Karpas-422 (cell line): Measurements from ENCODE around the gene TREML4. TPM values are rescaled to one million over a fixed set of nuclear protein-coding genes. Genes with fewer than 3 reads are reported as not detected.
"Not testable (repeated sequence)": the region's sequence is repeated elsewhere in the genome, so short reads cannot be mapped to it uniquely, and the experiment has no call there.

ENCODE experiments used
- DNase-seq: peaks from one replicate; pipeline ENCODE4 v3.0.0-alpha.2; 2015
- H2AFZ ChIP-seq: fragments of 200-600 bp; sonication (generic); 2 replicates; pipeline ENCODE4 v1.6.1; 2014; ENCODE audit warnings: antibody characterized with exemption, low read length, mixed read lengths
- H3K27ac ChIP-seq: fragments of 200-600 bp; sonication (generic); 2 replicates; pipeline ENCODE4 v1.5.1; 2014; ENCODE audit warnings: mild to moderate bottlenecking, low read length, moderate library complexity
- H3K27me3 ChIP-seq: fragments of 200-600 bp; sonication (generic); 2 replicates; pipeline ENCODE4 v1.6.1; 2014; ENCODE audit warnings: low read length, mixed read lengths
- H3K36me3 ChIP-seq: fragments of 200-600 bp; sonication (generic); 2 replicates; pipeline ENCODE4 v1.6.1; 2014; ENCODE audit warnings: low read length, mixed read lengths; ENCODE audit not compliant: insufficient read depth
- H3K4me1 ChIP-seq: fragments of 200-600 bp; sonication (generic); 2 replicates; pipeline ENCODE4 v1.6.1; 2014; ENCODE audit warnings: mild to moderate bottlenecking, low read length, mixed read lengths
- H3K4me2 ChIP-seq: fragments of 200-600 bp; sonication (generic); 2 replicates; pipeline ENCODE4 v1.6.1; 2014; ENCODE audit warnings: low read length, low read depth, mild to moderate bottlenecking; ENCODE audit not compliant: poor library complexity, severe bottlenecking
- H3K4me3 ChIP-seq: fragments of 200-600 bp; sonication (generic); 2 replicates; pipeline ENCODE4 v1.5.1; 2014; ENCODE audit warnings: mild to moderate bottlenecking, antibody characterized with exemption, low read length, mixed read lengths
- H3K79me2 ChIP-seq: fragments of 200-600 bp; sonication (generic); 2 replicates; pipeline ENCODE4 v1.6.1; 2014; ENCODE audit warnings: mild to moderate bottlenecking, low read length, mixed read lengths
- H3K9ac ChIP-seq: fragments of 200-600 bp; sonication (generic); 2 replicates; pipeline ENCODE4 v1.6.0; 2014; ENCODE audit warnings: low read length
- H3K9me2 ChIP-seq: fragments of 200-600 bp; sonication (generic), shearing (Covaris generic); replicated peaks from 2 replicates; pipeline ENCODE4 v1.6.0; 2014; ENCODE audit warnings: mild to moderate bottlenecking, low read length, moderate library complexity; ENCODE audit not compliant: insufficient read depth
- H3K9me3 ChIP-seq: fragments of 300-700, 200-600 bp; sonication (generic); 2 replicates; pipeline ENCODE4 v1.6.1; 2014; ENCODE audit warnings: low read length, mixed read lengths
- H4K20me1 ChIP-seq: fragments of 200-600 bp; sonication (generic); 2 replicates; pipeline ENCODE4 v1.6.1; 2014; ENCODE audit warnings: mild to moderate bottlenecking, antibody characterized with exemption, low read length, low read depth; ENCODE audit not compliant: insufficient read depth
- total RNA-seq: library from RNA; depleted of rRNA; stranded (reverse); fragments of >200 nt; shearing (Covaris generic); gene quantifications from 2 replicates; pipeline ENCODE4 v1.2.3, GENCODE V29; 2014; ENCODE audit warnings: low replicate concordance

The TREML4 gene
- total RNA-seq, 1 experiment from 2014 or later = not detected

DNA sequence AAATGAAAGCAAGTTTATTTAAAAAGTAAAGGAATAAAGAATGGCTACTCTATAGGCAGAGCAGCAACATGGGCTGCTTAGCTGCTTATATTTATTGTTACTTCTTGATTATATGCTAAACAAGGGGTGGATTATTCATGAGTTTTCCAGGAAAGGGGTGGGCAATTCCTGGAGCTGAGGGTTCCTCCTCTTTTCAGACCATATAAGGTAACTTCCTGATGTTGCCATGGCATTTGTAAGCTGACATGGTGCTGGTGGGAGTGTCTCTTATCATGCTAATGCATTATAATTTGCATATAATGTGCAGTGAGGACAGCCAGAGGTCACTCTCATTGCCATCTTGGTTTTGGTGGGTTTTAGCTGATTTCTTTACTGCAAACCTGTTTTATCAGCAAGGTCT, 39.1 kb upstream of the TREML4 start:
- H3K79me2 ChIP-seq, H3K9me3 ChIP-seq, H3K9ac ChIP-seq, H3K27me3 ChIP-seq, H3K27ac ChIP-seq, H3K4me2 ChIP-seq, H3K4me3 ChIP-seq, H3K36me3 ChIP-seq, H4K20me1 ChIP-seq, DNase-seq, H3K9me2 ChIP-seq, H3K4me1 ChIP-seq, H2AFZ ChIP-seq: not testable (repeated sequence)

DNA sequence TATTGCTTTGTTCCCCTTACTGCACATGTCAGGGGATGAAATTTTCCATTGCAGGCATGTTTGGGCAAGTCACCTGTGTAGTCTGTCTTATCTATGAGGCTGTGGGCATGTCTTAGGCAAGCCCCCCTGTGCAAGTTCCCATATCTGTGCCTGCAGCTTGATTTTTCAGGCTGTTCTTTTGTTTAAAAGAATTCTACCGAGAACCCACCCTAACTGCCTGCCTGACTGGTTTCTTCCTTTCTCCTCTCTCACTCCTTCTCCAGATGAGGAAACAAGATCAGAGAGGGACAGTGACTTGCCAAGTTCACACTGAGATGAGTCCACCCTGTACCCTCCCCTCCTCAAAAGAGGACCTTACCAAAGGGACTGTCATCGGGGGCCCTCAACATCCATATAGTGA, 38.2 kb upstream of the TREML4 start:
- Histone ChIP-seq H3K27me3 (no peaks in the 10 kb centered on the region; the same call in 1 of the 2 replicates), H3K9me3 (no peaks in the 10 kb centered on the region; the same call in 1 of the 2 replicates), H3K4me3 (no peak overlapping the region), H3K9me2 (no peaks in the 10 kb centered on the region), H3K9ac (no peak overlapping the region), H3K4me1 (no peaks in the 10 kb centered on the region), H3K4me2 (no peak overlapping the region), H3K36me3 (no peaks in the 10 kb centered on the region), H4K20me1 (no peaks in the 10 kb centered on the region), H2AFZ (no peak overlapping the region), H3K27ac (no peak overlapping the region), H3K79me2 (no peaks in the 10 kb centered on the region)
- DNase-seq = no peak

DNA sequence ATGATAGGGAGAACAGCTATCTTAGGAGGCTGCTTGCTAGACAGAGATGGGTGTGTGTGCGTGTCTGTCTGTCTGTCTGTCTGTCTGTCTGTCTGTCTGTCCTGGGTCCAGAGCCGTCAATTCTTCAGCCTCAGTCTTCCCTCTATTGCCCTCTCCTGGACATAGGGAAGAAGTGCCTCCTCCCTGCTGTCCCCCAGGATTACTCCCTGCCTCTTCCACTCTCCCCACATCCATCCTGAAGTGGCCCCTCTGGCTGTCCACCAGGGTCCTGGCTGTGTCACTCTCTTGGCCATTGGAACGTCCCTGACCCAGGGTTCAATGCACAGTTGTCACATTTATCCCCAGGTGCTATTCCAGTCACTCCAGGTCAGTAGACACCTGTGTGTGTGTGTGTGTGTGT, 37.4 kb upstream of the TREML4 start:
- H3K36me3 ChIP-seq = no peaks in the 10 kb centered on the region
- H2AFZ ChIP-seq = no peak overlapping the region
- H3K79me2 ChIP-seq = no peaks in the 10 kb centered on the region
- H4K20me1 ChIP-seq = no peaks in the 10 kb centered on the region
- no peak overlapping the region for H3K4me3 ChIP-seq
- H3K27ac ChIP-seq = no peak overlapping the region
- H3K9ac ChIP-seq = no peak overlapping the region
- no peak overlapping the region for H3K4me2 ChIP-seq
- no peak for DNase-seq
- H3K9me2 ChIP-seq = no peaks in the 10 kb centered on the region
- H3K4me1 ChIP-seq = no peaks in the 10 kb centered on the region
- no peaks in the 10 kb centered on the region; the same call in 1 of the 2 replicates for H3K27me3 ChIP-seq
- H3K9me3 ChIP-seq = no peaks in the 10 kb centered on the region; the same call in 1 of the 2 replicates

DNA sequence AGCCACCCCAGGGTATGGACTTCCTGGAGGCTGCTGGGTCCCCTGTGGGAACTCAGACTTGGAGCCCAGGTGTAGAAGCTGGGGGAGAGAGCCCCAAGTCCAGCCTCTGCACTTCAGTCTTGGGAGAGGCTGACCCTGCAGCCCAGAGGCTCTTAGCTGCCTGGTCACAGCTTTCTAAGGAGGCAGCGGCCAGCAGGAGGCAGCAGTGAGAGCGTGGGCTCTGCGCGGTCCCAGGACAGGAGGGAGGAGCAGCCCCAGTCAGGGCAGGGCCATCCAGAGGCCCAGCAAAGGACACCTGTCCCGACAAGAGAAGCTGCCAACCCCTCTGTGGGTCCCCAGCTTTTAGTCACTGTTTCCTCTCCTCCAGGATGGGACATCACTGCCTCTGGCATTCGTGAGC, 36.6 kb upstream of the TREML4 start:
- no peaks in the 10 kb centered on the region for H4K20me1 ChIP-seq

DNA sequence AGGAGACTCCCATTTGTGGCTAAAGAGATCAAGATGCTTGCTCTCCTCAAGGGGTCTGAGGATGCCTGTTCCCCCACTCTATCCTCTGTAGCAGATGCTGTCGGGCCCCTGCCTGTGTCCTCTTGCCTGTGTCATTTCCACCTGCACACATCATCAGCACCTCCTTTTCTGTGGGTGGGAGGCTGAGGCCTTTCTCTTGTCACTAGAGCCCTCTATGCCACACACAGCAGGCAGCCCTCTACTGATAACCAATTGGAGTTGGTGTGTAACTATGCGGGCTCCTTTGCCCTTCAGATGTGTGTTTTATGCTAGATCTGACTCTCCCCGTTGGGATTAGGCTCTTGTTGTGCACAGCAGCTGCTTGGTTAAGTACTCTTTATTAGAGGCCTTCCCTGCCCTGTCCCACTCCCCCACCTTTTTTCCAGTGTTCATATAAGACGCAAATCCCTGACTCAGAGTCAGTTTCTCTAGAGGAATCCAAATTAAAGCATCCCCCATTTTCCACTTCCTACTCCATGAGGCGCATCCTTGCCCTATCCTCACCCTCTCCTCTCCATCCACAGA, 34.9 kb upstream of the TREML4 start:
- H3K4me2 ChIP-seq = no peak overlapping the region
- H3K36me3 ChIP-seq = no peaks in the 10 kb centered on the region
- no peaks in the 10 kb centered on the region for H4K20me1 ChIP-seq
- no peaks in the 10 kb centered on the region for H3K4me1 ChIP-seq
- no peak overlapping the region for H3K27ac ChIP-seq
- H3K79me2 ChIP-seq = no peaks in the 10 kb centered on the region
- H3K27me3 ChIP-seq = no peaks in the 10 kb centered on the region; the same call in 1 of the 2 replicates
- no peak overlapping the region for H2AFZ ChIP-seq
- no peaks in the 10 kb centered on the region; the same call in 1 of the 2 replicates for H3K9me3 ChIP-seq
- H3K4me3 ChIP-seq = no peak overlapping the region
- DNase-seq = peak; percentile 43
- no peak overlapping the region for H3K9ac ChIP-seq
- H3K9me2 ChIP-seq = no peaks in the 10 kb centered on the region

More for the DNA sequence above, 36.6 kb upstream of the TREML4 start:
- no peaks in the 10 kb centered on the region for H3K36me3 ChIP-seq
- H3K9ac ChIP-seq = no peak overlapping the region
- H3K27me3 ChIP-seq = no peaks in the 10 kb centered on the region; the same call in 1 of the 2 replicates
- no peak overlapping the region for H3K4me3 ChIP-seq
- no peaks in the 10 kb centered on the region; the same call in 1 of the 2 replicates for H3K9me3 ChIP-seq
- no peak overlapping the region for H3K4me2 ChIP-seq
- H3K79me2 ChIP-seq = no peaks in the 10 kb centered on the region
- peak; percentile 75 for DNase-seq
- no peaks in the 10 kb centered on the region for H3K4me1 ChIP-seq
- no peak overlapping the region for H3K27ac ChIP-seq
- no peak overlapping the region for H2AFZ ChIP-seq
- no peaks in the 10 kb centered on the region for H3K9me2 ChIP-seq

DNA sequence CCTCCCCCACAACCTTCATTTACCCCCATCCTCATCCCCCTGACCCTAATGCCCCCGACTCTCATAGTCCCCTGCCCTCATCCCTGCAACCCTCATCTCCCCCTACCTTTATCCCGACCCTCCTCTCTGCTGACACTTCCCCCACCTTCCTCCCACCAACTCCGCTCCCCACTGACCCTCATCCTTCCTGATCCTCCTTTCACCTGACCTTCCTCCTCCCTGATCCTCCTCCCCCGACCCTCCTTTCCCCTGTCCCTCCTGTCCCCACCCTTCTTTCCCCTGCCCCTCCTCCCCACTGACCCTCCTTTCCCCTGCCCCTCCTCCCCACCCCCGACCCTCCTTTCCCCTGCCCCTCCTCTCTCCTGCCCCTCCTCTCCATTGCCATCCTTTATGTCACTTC, 34.3 kb upstream of the TREML4 start:
- Histone ChIP-seq H3K36me3 (no peaks in the 10 kb centered on the region), H3K27me3 (no peaks in the 10 kb centered on the region; the same call in 1 of the 2 replicates), H3K9me2 (no peaks in the 10 kb centered on the region), H3K9ac (no peak overlapping the region), H2AFZ (no peak overlapping the region), H3K4me3 (no peak overlapping the region), H3K4me1 (no peaks in the 10 kb centered on the region), H3K4me2 (no peak overlapping the region), H4K20me1 (no peaks in the 10 kb centered on the region), H3K27ac (no peak overlapping the region), H3K79me2 (no peaks in the 10 kb centered on the region), H3K9me3 (no peaks in the 10 kb centered on the region; the same call in 1 of the 2 replicates)
- DNase-seq = no peak

DNA sequence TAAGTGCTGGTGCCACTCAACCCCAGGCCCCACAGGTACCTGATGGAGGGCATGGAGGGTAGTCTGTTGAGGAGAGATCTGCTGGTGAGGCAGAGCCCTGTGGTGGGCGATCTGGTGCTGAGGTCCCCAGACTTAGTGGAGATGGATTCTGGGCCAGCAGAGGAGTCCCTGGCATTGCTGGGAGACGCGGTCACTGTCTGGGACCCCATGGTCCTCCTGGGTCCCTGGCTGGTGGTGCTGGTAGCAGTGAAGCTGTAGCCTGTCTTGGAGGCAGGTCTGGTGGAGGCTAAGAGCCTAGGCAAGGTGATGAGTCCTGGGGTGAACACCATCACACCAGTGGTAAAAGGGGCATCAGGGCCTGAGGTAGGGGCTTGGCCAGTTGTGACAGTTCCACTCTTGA, 33.8 kb upstream of the TREML4 start:
- Histone ChIP-seq H4K20me1 (no peaks in the 10 kb centered on the region), H3K4me3 (no peak overlapping the region), H3K9me2 (no peaks in the 10 kb centered on the region), H3K4me2 (no peak overlapping the region), H3K9ac (no peak overlapping the region), H3K9me3 (no peaks in the 10 kb centered on the region; the same call in 1 of the 2 replicates), H3K4me1 (no peaks in the 10 kb centered on the region), H3K27ac (no peak overlapping the region), H3K79me2 (no peaks in the 10 kb centered on the region), H3K27me3 (no peaks in the 10 kb centered on the region; the same call in 1 of the 2 replicates), H3K36me3 (no peaks in the 10 kb centered on the region), H2AFZ (no peak overlapping the region)
- no peak for DNase-seq

DNA sequence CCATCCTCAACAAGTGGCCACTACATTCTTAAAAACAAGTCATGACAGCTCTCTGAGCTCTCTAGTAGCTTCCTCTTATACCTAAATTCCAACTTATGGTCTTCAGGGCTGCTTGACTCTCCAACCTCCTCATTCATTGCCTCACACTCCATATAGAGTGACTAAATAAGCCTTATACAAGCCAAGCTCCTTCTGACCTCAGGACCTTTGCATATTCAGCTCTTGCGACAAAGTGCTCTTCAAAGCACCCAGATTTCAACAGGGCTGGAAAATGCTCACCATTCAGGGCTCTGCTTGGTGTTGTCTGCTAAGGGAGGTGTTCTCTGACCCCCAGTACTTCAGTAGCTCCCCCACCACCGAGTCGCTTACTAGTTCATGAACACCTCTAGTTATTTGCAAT, 30.9 kb upstream of the TREML4 start:
- H3K4me1 ChIP-seq = no peaks in the 10 kb centered on the region
- H3K79me2 ChIP-seq = no peaks in the 10 kb centered on the region
- H2AFZ ChIP-seq = no peak overlapping the region
- H3K9me2 ChIP-seq = no peaks in the 10 kb centered on the region
- no peak overlapping the region for H3K4me2 ChIP-seq
- no peak for DNase-seq
- H3K9me3 ChIP-seq = no peaks in the 10 kb centered on the region
- H3K36me3 ChIP-seq = no peaks in the 10 kb centered on the region
- no peaks in the 10 kb centered on the region for H4K20me1 ChIP-seq
- H3K27me3 ChIP-seq = no peaks in the 10 kb centered on the region
- H3K27ac ChIP-seq = no peak overlapping the region
- H3K9ac ChIP-seq = no peak overlapping the region
- no peak overlapping the region for H3K4me3 ChIP-seq
